H1 (cell line): ENCODE results near the gene C2orf92. TPM values are rescaled to one million over a fixed set of nuclear protein-coding genes. Genes with fewer than 3 reads are reported as not detected.

Experiments used
- CTCF ChIA-PET: fragments of 300-600 bp; sonication (Branson Sonifier 250); formaldehyde crosslinking; loops from one replicate; lab custom pipeline; 2021; ENCODE audit not compliant: partially characterized antibody; lab: Charles Lee
- POLR2A ChIA-PET: fragments of 300-600 bp; sonication (Branson Sonifier 250); formaldehyde crosslinking; loops from one replicate; lab custom pipeline; 2021; ENCODE audit warnings: inconsistent platforms; ENCODE audit not compliant: partially characterized antibody; lab: Charles Lee
- DNase-seq, 2 experiments: peaks; one replicate each; pipeline versions ENCODE4 v3.0.0 to v3.0.0-alpha.2; 2010 to 2022; ENCODE audit warnings: low spot score in 2 of 2, low read depth in 1 of 2, mixed read lengths in 1 of 2
- FAIRE-seq: peaks from 2 replicates; lab custom pipeline; 2011; peaks lifted over from hg19 to GRCh38; lab: Jason Lieb, UNC
- H2AFZ ChIP-seq: 2 replicates; pipeline ENCODE4 v1.8.1; 2012; ENCODE audit warnings: low read length, inconsistent platforms
- H2AK5ac ChIP-seq: 2 replicates; pipeline ENCODE4 v1.6.1; 2013; ENCODE audit warnings: low read depth, low read length
- H2BK120ac ChIP-seq: replicated peaks from 2 replicates; pipeline ENCODE3; 2013; ENCODE audit warnings: low read depth, low read length, inconsistent platforms
- H2BK12ac ChIP-seq: 2 replicates; pipeline ENCODE4 v1.6.1; 2013; ENCODE audit warnings: low read depth, low read length
- H2BK15ac ChIP-seq: 2 replicates; pipeline ENCODE4 v1.6.1; 2013; ENCODE audit warnings: low read length
- H2BK20ac ChIP-seq: 2 replicates; pipeline ENCODE4 v1.6.1; 2013; ENCODE audit warnings: low read length
- H2BK5ac ChIP-seq: 2 replicates; pipeline ENCODE4 v1.6.1; 2013; ENCODE audit warnings: low read depth, low read length
- H3K14ac ChIP-seq: 2 replicates; pipeline ENCODE4 v1.6.1; 2013; ENCODE audit warnings: inconsistent platforms; ENCODE audit not compliant: insufficient read length
- H3K18ac ChIP-seq: 2 replicates; pipeline ENCODE4 v1.6.1; 2013; ENCODE audit warnings: low read length; ENCODE audit errors: extremely low read depth
- H3K23ac ChIP-seq: 2 replicates; pipeline ENCODE4 v1.6.1; 2013; ENCODE audit warnings: inconsistent platforms; ENCODE audit not compliant: insufficient read length
- H3K23me2 ChIP-seq: 2 replicates; pipeline ENCODE4 v1.6.1; 2013; ENCODE audit warnings: low read depth, low read length
- H3K27ac ChIP-seq: 2 replicates; pipeline ENCODE4 v1.6.1; 2011; ENCODE audit warnings: low read depth, low read length, inconsistent platforms
- H3K27me3 ChIP-seq, 4 experiments: replicated peaks in 1 of 4; 1 replicate in 1 of 4; 2 replicates in 3 of 4; pipeline versions ENCODE4 v1.6.1 to v1.8.1; 2011 to 2013; ENCODE audit warnings: low read length in 3 of 4, mild to moderate bottlenecking in 3 of 4, inconsistent platforms in 2 of 4, mixed read lengths in 2 of 4, moderate library complexity in 1 of 4; ENCODE audit not compliant: control insufficient read depth in 3 of 4, insufficient read depth in 3 of 4; ENCODE audit errors: extremely low read depth in 1 of 4
- H3K36me3 ChIP-seq, 4 experiments: 2 replicates each; pipeline versions ENCODE4 v1.6.1 to v1.8.1; 2011 to 2013; ENCODE audit warnings: mild to moderate bottlenecking in 4 of 4, low read length in 3 of 4, moderate library complexity in 2 of 4, control low read depth in 1 of 4, inconsistent platforms in 1 of 4; ENCODE audit not compliant: insufficient read depth in 4 of 4, control insufficient read depth in 2 of 4
- H3K4ac ChIP-seq: replicated peaks from 2 replicates; pipeline ENCODE3; 2013; ENCODE audit warnings: low read length, low read depth, mixed read lengths, inconsistent platforms; ENCODE audit not compliant: insufficient read length
- H3K4me1 ChIP-seq, 4 experiments: replicated peaks in 1 of 4; 1 replicate in 1 of 4; 2 replicates in 3 of 4; pipeline versions ENCODE4 v1.6.1 to v1.8.1; 2011 to 2013; ENCODE audit warnings: low read length in 3 of 4, inconsistent platforms in 2 of 4, mixed read lengths in 1 of 4; ENCODE audit not compliant: insufficient read depth in 4 of 4, control insufficient read depth in 3 of 4
- H3K4me2 ChIP-seq, 2 experiments: 2 replicates each; pipeline versions ENCODE4 v1.6.1 to v1.8.1; 2011 to 2013; ENCODE audit warnings: low read depth in 2 of 2, low read length in 2 of 2, control low read depth in 1 of 2, inconsistent platforms in 1 of 2, mild to moderate bottlenecking in 1 of 2; ENCODE audit not compliant: insufficient read depth in 1 of 2
- H3K4me3 ChIP-seq, 4 experiments: fragments of 200-600, 300-600 bp in 1 of 4; sonication (generic), shearing (Covaris generic), sonication (Bioruptor Twin) in 1 of 4; 2 replicates each; pipeline versions ENCODE4 v1.5.1 to v1.8.1; 2011 to 2016; ENCODE audit warnings: low read length in 4 of 4, low read depth in 3 of 4, control low read depth in 2 of 4, inconsistent platforms in 2 of 4, mild to moderate bottlenecking in 2 of 4, mixed read lengths in 1 of 4, moderate library complexity in 1 of 4; ENCODE audit not compliant: insufficient read depth in 2 of 4; ENCODE audit errors: extremely low read depth in 1 of 4
- H3K56ac ChIP-seq: replicated peaks from 2 replicates; pipeline ENCODE3; 2013; ENCODE audit warnings: low read depth, mild to moderate bottlenecking, mixed read lengths, low read length, inconsistent platforms; ENCODE audit not compliant: insufficient read length
- H3K79me1 ChIP-seq: 2 replicates; pipeline ENCODE4 v1.6.1; 2013; ENCODE audit warnings: low read depth, low read length, control low read depth
- H3K79me2 ChIP-seq, 2 experiments: 2 replicates each; pipeline versions ENCODE4 v1.6.1 to v1.8.1; 2012 to 2013; ENCODE audit warnings: low read length in 2 of 2, mild to moderate bottlenecking in 2 of 2, inconsistent platforms in 1 of 2; ENCODE audit not compliant: insufficient read depth in 2 of 2, control insufficient read depth in 1 of 2
- H3K9ac ChIP-seq, 4 experiments: replicated peaks in 1 of 4; 1 replicate in 1 of 4; 2 replicates in 3 of 4; pipeline versions ENCODE4 v1.6.1 to v1.8.1; 2011 to 2013; ENCODE audit warnings: low read depth in 3 of 4, low read length in 3 of 4, control low read depth in 2 of 4, mild to moderate bottlenecking in 2 of 4, moderate library complexity in 2 of 4, inconsistent platforms in 1 of 4; ENCODE audit errors: extremely low read depth in 1 of 4
- H3K9me3 ChIP-seq, 2 experiments: 2 replicates each; pipeline versions ENCODE4 v1.6.1 to v1.8.1; 2012 to 2013; ENCODE audit warnings: mild to moderate bottlenecking in 2 of 2, moderate library complexity in 2 of 2, control low read depth in 1 of 2, inconsistent platforms in 1 of 2, low read depth in 1 of 2, low read length in 1 of 2, mixed read lengths in 1 of 2; ENCODE audit not compliant: insufficient read depth in 2 of 2
- H4K20me1 ChIP-seq, 2 experiments: replicated peaks in 1 of 2; 2 replicates each; pipeline versions ENCODE3 to v1.8.1; 2011 to 2013; ENCODE audit warnings: inconsistent platforms in 2 of 2, low read length in 2 of 2, mild to moderate bottlenecking in 1 of 2; ENCODE audit not compliant: insufficient read depth in 2 of 2, control insufficient read depth in 1 of 2
- H4K5ac ChIP-seq: 2 replicates; pipeline ENCODE4 v1.6.1; 2013; ENCODE audit warnings: low read length, low read depth, mixed read lengths, inconsistent platforms; ENCODE audit not compliant: insufficient read length
- H4K8ac ChIP-seq: 2 replicates; pipeline ENCODE4 v1.8.0; 2013; ENCODE audit warnings: mild to moderate bottlenecking, moderate library complexity, low read length, inconsistent platforms; ENCODE audit not compliant: insufficient read depth; ENCODE audit errors: extremely low read depth
- H4K91ac ChIP-seq: replicated peaks from 2 replicates; pipeline ENCODE3; 2013; ENCODE audit warnings: low read length, mixed read lengths, inconsistent platforms; ENCODE audit not compliant: insufficient read length
- BCL11A ChIP-seq, 2 experiments: IDR thresholded peaks; one replicate each; pipeline ENCODE4 v1.6.1; 2011; ENCODE audit warnings: low read depth in 2 of 2, low read length in 2 of 2, mild to moderate bottlenecking in 2 of 2
- GABPA ChIP-seq: IDR thresholded peaks from 2 replicates; pipeline ENCODE4 v1.6.1; 2011; ENCODE audit warnings: mild to moderate bottlenecking, low read length, moderate library complexity, borderline replicate concordance; ENCODE audit not compliant: insufficient read depth
- GTF2F1 ChIP-seq: IDR thresholded peaks from 2 replicates; pipeline ENCODE4 v1.6.1; 2012; ENCODE audit warnings: low read depth, low read length, improper control_type of control experiment, borderline replicate concordance
- HDAC6 ChIP-seq: IDR thresholded peaks from one replicate; pipeline ENCODE4 v1.7.1; 2012; ENCODE audit warnings: low read depth, mild to moderate bottlenecking, inconsistent platforms, low read length, moderate library complexity
- POLR2AphosphoS5 ChIP-seq: IDR thresholded peaks from 2 replicates; pipeline ENCODE4 v1.6.1; 2011; ENCODE audit warnings: low read depth, low read length
- RAD21 ChIP-seq, 2 experiments: IDR thresholded peaks in 1 of 2; conservative IDR thresholded peaks in 1 of 2; 2 replicates each; pipeline ENCODE4 v1.6.1; 2011; ENCODE audit warnings: low read depth in 2 of 2, low read length in 2 of 2, improper control_type of control experiment in 1 of 2, inconsistent platforms in 1 of 2, mild to moderate bottlenecking in 1 of 2, moderate library complexity in 1 of 2
- RNF2 ChIP-seq: fragments of 200-900, 300-1000 bp; sonication (generic); IDR thresholded peaks from 2 replicates; pipeline ENCODE4 v1.7.1; 2016; ENCODE audit warnings: borderline replicate concordance, low read depth, mild to moderate bottlenecking, antibody characterized with exemption, low read length; ENCODE audit not compliant: poor library complexity, severe bottlenecking; ENCODE audit errors: missing control alignments
- SIX5 ChIP-seq: IDR thresholded peaks from 2 replicates; pipeline ENCODE4 v1.6.1; 2011; ENCODE audit warnings: mild to moderate bottlenecking, low read depth, low read length
- SRF ChIP-seq: IDR thresholded peaks from 2 replicates; pipeline ENCODE4 v1.6.1; 2011; ENCODE audit warnings: mild to moderate bottlenecking, low read depth, low read length, moderate library complexity
- SUZ12 ChIP-seq: fragments of 200-600 bp; sonication (generic); IDR thresholded peaks from 2 replicates; pipeline ENCODE4 v1.6.1; 2012; ENCODE audit warnings: mild to moderate bottlenecking, inconsistent platforms, low read length, moderate library complexity, mixed read lengths
- TCF12 ChIP-seq: IDR thresholded peaks from 2 replicates; pipeline ENCODE4 v1.6.1; 2011; ENCODE audit warnings: low read depth, mild to moderate bottlenecking, low read length
- TEAD4 ChIP-seq: IDR thresholded peaks from 2 replicates; pipeline ENCODE4 v1.6.1; 2012; ENCODE audit warnings: low read depth, low read length, inconsistent platforms, mixed read lengths
- WGBS, 2 experiments: shearing (Covaris generic) in 1 of 2; methylation state at CpG; one replicate each; pipeline versions ENCODE4 v1.1.6 to v1.1.7; 2013 to 2015; ENCODE audit warnings: low lambda C conversion rate in 2 of 2, mixed read lengths in 2 of 2, inconsistent platforms in 1 of 2, low coverage in 1 of 2, missing lambda C conversion rate in 1 of 2; ENCODE audit not compliant: insufficient replicate concordance in 2 of 2, insufficient coverage in 1 of 2, insufficient read length in 1 of 2; ENCODE audit errors: extremely low coverage in 1 of 2, missing lambda C conversion rate in 1 of 2; 5-methylcytosine and 5-hydroxymethylcytosine counted together
- polyA plus RNA-seq, 7 experiments: library from polyadenylated mRNA; depleted of rRNA in 3 of 7; stranded (reverse) in 5 of 7; unstranded in 2 of 7; fragments of >200 nt in 5 of 7; fragments of 200-250 nt in 2 of 7; gene quantifications; 1 replicate in 5 of 7; 2 replicates in 1 of 7; 4 replicates in 1 of 7; pipeline versions ENCODE4 v1.2.1 to v1.2.3, GENCODE V29; 2011 to 2013; ENCODE audit warnings: missing spikeins in 2 of 7, mixed read lengths in 2 of 7
- total RNA-seq: library from RNA; stranded (reverse); fragmentation: NEBNext Ultra II Directional; extraction: Animal tissue kit (Norgen Biotek cat#: 25700); gene quantifications from 2 replicates; pipeline ENCODE4 v1.2.1, GENCODE V29; 2021

The C2orf92 gene
- total and polyA plus RNA-seq, 2 of the 8 experiments (the other 6 are each of a cell fraction or from before 2014, with no cell fraction given) = 2.3 to 3.7 TPM

GRCh38 chr2:97654309-97654708 is 15.2 kb upstream of the C2orf92 start:
- Histone ChIP-seq H4K8ac (no peak overlapping the region), H2AFZ (no peak overlapping the region), H3K14ac (no peak overlapping the region), H2BK5ac (no peak overlapping the region), H4K91ac (no peak overlapping the region), H3K4me2 (no peak overlapping the region), H3K27ac (no peak overlapping the region), H3K9me3 (0 out of 4 replicates have a peak, but pooled peaks cover 0 to 5% of the 10 kb centered on the region in 2 experiments), H2BK120ac (no peak overlapping the region), H3K79me2 (no peaks in the 10 kb centered on the region), H3K9ac (no peak overlapping the region), H3K56ac (no peak overlapping the region), H2BK20ac (no peak overlapping the region), H2AK5ac (no peak overlapping the region), H3K4ac (no peak overlapping the region), H4K20me1 (peaks cover 0 to 5% of the 10 kb centered on the region in 2 experiments), H4K5ac (no peak overlapping the region), H3K4me1 (no peaks in the 10 kb centered on the region), H3K79me1 (no peaks in the 10 kb centered on the region), H3K23ac (no peak overlapping the region), H3K27me3 (no peaks in the 10 kb centered on the region), H3K18ac (no peak overlapping the region), H3K23me2 (no peaks in the 10 kb centered on the region), H3K4me3 (no peak overlapping the region), H2BK12ac (no peak overlapping the region), H3K36me3 (peaks cover 3 to 30% (median 6%) of the 10 kb centered on the region in 4 experiments; a peak in 5 of 8 replicates), H2BK15ac (no peak overlapping the region)
- DNase-seq (peak in 1 of 2 experiments; percentile 35), FAIRE-seq (no peak)
- 87% methylated on average over 5 of the region's 5 CpGs; no CpG with 5 or more reads in 1 of the 2 experiments for WGBS, 2 experiments
- CTCF ChIA-PET = interaction anchor here (2.3 to 7.0 kb wide), 2 partner anchors 8 to 42 kb away, joined by 5 to 59 read pairs; partner anchors contain the start of gene ACTR1B
- POLR2A ChIA-PET = interaction anchor here (4.2 to 8.6 kb wide), 2 partner anchors 8 to 9 kb away, joined by 27 to 102 read pairs; partner anchors contain the start of genes ACTR1B and COX5B
- TF ChIP-seq GTF2F1 = no peak
- no peak for TF ChIP-seq SRF
- TF ChIP-seq BCL11A (IDR thresholded peaks at IDR 0.05; ENCODE audit: low read depth in 2 of 2, low read length in 2 of 2) = no peak
- no peak for TF ChIP-seq SUZ12
- TF ChIP-seq GABPA = no peak
- TF ChIP-seq POLR2AphosphoS5 = no peak
- TF ChIP-seq RAD21 (IDR thresholded peaks at IDR 0.05 in 1 of 2, conservative IDR thresholded peaks at IDR 0.05 in 1 of 2; ENCODE audit: low read depth in 2 of 2, low read length in 2 of 2) = no peak
- TF ChIP-seq TCF12 = no peak
- TF ChIP-seq HDAC6 = no peak
- no peak for TF ChIP-seq SIX5
- TF ChIP-seq RNF2 = no peak
- TF ChIP-seq TEAD4 = no peak
